GM19468 (cell line): ENCODE data around the gene FSTL5.

ENCODE experiments used
- ATAC-seq: cut with Tn5 transposase; IDR thresholded peaks from one replicate; pipeline ENCODE4 v1.9.1; 2021; ENCODE audit warnings: mild to moderate bottlenecking, moderate library complexity, moderate number of reproducible peaks; ENCODE audit not compliant: unreplicated experiment; ENCODE audit errors: extremely low read depth

The FSTL5 gene

DNA sequence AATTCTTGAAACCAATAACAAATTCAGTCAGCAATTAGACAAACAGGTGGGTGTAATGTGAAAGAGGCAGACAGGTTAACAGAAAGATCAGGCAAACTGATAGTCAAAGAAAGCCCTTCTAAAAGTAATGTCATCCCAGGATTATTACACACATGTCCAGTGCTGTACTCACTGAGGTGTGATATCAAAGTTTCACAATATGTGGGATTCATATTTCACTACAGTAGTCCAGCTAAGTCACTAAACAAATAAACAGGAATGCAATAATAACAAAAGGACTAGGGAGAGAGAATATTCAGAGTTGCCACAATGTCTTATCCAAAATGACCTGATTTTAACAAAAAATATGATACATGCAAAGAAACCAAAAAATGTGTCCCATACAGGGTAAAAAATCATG is 787.5 kb downstream of the FSTL5 start:
- ATAC-seq = no peak

DNA sequence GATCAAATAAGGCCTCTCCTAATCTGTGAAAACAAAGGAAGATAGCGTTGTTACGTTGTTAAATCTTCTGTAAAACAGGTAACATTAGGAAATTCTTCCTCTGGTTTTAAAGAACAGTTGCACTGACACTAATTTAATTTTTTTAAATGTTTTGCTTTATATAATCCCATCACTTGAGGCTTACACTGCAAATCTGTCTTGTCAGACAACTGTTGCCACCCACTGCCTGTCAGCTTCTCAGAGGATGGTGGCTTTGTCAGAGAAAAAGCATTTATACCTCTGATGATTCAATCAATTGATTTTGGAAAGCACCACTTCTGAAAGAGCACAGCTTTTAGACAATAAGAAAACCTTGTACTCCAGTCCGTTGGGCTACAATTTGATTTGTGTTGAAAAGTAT is 799.1 kb downstream of the FSTL5 start:
- no peak for ATAC-seq

DNA sequence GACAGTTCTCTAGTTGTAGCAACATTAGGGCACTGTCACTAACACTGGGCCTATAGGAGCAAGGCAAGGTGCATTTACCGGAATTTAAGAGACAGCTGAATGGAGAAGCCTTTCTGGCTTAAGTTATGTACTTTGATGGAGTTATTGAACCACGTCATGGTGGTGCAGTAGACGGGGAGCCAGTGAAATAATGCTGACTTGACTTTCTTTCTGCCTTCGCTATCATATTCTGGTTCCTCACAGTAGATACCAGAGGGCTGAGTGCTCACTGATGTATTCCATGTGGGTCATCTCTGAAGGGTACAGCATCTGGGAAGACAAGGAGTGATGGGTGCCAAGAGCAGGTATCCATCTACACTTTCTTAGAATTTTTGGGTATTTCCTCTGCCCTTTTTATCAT is 802.8 kb downstream of the FSTL5 start:
- no peak for ATAC-seq

DNA sequence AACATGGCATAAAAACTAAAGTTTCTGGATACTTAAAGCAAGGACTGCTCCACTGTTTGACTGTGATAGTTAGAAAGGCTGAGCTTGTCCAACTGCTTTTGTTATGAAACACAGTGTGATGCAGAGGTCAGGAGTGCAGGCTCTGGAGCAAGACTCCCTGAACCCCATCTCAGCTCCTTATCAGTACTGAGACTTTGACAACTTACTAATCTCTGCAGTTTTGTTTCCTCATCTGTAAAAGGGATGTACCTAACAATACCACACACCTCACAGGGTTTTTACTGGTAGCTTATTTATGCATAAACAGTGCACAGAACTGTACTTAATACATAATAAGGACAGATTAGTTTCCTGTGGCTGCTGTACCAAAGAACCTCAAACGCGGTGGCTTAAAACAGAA is 804.3 kb downstream of the FSTL5 start:
- no peak for ATAC-seq

DNA sequence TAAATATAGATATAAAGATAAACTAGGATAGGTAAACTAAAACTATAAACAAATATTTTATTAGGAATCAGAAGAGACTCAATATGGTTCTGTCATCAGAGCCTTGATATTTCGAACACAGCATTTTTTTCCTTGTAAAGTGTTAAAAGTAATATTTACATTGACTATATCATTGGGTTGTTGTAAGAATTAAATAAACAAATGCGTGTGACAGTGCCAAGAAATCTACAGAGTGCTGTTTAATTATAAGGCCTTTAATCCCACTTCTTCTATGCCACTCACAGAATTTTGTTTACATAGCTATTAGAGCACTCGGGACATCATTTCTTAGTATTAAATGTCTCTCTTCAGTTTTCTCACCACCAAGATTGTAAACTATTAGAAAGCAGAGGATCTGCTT is 807.4 kb downstream of the FSTL5 start:
- ATAC-seq = no peak

DNA sequence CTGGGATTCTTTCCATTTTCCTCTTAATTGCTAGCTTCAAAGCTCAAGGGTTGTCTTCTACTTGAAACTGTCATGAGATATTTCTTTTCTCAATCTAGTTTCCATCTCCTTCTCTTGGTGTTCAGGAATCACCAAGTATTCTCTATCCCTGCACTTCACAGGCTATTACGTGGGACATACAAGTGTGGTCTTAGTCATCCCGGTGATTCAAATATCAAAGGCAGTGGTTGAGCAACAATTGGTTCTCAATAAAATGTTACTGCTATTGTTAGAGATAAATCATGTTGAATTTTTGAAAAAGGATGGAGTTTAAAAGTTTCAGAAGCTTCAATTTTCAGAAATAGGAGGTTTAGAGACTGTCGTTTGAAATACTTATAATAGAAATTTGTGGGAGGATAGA is 812.9 kb downstream of the FSTL5 start:
- no peak for ATAC-seq

DNA sequence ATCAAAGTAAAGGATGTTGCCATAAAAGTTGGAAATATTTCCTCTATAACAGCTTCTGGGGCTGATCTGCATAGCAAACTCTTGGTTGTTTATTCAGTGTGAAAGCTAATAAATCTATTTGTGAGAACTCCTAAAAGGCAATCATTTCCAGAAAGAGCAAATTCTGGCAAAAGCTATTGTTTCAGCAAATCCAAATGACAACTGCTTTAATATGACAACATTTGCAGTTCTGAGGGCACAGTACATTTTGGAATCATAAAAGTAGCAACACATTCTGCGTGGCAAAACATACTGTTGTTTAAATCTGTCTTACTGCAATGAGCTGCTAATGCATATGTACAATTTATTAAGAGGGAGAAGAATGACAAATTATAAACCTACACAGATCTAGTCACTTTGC is 818.1 kb downstream of the FSTL5 start:
- no peak for ATAC-seq

DNA sequence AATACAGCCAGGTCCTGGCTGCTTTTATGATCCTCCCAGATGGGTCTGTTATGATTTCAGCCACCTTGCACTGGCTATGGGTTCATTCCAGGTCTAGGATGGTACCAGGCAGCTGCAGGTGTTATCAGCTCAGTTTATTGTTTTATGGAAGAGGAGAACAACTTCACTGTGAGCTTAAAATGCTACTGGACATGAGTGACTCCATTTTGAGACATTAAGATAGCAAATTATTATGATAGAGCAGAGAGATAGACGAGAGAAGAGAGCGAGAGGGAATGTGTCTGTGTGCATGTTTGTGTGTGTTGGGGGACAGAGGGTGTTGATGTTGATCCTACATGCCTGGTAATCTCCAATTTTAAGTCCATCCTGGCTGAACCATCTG is 820.2 kb downstream of the FSTL5 start:
- no peak for ATAC-seq

DNA sequence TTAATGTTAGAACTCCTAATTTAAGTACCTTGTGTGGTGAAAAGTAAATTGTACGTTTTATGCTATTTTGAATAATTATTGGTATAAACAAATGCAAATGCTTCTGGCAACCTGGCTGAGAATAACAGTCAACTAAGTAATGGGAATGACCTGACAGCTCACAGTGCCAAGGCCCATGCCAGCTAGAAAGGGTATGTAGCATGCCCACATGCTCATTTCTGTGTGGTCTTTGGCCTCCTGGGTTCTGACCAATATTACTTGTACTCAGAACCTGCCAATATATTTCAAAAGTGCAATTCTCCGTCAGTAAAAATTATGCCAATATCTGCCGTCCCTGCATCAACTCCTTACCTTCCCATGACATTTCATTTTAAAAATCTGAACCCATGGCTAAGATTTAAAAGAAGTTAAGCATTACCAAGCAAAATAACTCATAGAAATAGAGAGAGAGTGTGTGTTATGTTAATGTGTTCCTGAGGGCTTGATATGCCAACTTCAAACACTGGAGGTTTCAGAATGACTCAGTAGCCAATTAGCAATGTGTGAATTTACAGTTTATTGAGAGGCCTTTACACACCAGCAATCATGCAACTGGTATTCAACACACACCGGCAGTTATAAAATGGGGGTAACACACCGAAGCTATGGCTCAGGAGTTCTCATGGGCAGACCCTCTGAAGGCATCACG is 820.8 kb downstream of the FSTL5 start:
- no peak for ATAC-seq

DNA sequence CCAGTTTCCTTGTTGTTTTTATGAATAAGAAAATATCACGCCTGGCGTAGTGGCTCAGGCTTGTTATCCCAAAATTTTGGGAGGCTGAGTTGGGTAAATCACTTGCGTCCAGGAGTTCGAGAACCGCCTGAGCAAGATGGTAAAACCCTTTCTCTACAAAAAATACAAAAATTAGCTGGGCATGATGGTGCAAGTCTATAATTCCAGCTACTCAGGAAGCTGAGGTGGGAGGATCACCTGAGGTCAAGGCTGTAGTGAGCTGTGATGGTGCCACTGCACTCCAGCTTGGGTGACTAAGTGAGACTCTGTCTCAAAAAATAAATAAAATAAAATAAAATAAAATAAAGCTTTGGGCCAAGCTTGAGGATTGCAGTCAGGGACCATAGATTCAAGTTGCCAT is 827.2 kb downstream of the FSTL5 start:
- no peak for ATAC-seq

DNA sequence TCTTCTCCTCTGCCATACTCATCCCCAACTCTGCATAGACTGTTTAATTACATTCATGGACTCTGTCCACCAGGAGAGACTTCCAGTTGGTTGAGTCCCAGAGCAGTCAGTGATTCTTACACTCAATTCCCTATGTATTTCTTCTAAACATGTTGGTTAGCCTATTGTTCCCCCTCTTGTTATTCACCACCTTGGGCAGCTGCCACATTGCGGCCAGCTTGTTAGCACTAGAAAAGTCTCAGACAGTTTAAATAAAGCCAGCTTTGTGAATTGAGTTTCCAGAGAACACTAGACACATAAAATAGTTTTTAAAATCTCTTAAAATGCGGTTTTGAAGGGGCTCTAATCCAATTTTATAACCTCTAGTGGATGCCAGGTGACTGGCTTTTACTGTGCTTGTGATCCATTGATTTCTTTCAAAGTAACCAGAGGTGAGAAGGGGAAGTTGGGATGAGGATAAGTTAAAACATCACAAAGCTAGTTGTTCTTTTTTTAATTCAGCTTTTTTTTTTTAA is 827.7 kb downstream of the FSTL5 start:
- no peak for ATAC-seq
